Measurements from ENCODE around the gene RTN4RL1.

The RTN4RL1 gene

DNA sequence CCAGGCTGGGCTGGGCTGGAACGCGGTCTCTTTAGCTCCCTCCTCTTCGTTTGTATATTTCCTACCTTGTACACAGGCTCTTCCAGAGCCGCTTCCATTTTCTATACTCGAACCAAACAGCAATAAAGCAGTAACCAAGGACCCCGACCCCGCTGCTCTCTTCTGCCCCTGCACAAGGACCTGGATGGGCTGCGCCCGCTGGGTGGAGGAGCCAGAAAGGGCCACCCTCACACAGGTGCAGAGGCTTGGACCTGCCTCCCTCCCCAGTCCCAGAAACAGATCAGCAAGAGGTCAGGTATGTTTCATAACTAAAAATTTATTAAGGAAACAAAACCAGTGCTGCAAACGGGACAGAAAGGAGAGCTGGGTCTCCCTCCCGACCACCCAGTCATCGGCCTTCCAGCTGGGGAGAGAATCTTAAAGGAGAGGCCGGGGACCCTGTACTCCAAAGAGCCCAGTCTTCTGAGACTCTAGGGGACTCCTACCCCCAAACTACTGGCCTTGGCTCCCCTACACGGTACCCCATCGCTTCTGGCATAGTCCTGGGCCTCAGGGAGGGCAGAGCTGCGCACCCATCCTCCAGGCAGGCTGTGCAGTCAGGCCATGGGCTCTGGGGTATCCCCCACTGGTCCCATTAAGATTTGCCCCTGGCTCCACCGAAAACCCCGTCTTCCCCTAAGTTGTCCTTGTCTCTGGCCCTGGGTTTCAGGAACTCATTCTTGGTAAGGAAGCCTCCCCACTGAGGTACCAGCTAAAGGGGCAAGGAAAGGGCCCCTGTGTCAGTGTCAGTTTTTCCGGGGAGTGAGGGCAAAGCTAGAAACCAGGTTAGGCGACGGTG, 34.6 kb upstream of the RTN4RL1 start:
- TF ChIP-seq, protein P1, sequence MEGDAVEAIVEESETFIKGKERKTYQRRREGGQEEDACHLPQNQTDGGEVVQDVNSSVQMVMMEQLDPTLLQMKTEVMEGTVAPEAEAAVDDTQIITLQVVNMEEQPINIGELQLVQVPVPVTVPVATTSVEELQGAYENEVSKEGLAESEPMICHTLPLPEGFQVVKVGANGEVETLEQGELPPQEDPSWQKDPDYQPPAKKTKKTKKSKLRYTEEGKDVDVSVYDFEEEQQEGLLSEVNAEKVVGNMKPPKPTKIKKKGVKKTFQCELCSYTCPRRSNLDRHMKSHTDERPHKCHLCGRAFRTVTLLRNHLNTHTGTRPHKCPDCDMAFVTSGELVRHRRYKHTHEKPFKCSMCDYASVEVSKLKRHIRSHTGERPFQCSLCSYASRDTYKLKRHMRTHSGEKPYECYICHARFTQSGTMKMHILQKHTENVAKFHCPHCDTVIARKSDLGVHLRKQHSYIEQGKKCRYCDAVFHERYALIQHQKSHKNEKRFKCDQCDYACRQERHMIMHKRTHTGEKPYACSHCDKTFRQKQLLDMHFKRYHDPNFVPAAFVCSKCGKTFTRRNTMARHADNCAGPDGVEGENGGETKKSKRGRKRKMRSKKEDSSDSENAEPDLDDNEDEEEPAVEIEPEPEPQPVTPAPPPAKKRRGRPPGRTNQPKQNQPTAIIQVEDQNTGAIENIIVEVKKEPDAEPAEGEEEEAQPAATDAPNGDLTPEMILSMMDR (conservative IDR thresholded peaks at IDR 0.05; ENCODE audit: control insufficient read depth, insufficient read depth, low read depth, low read length) = no peak
- DNase-seq (ENCODE audit: low read depth) = no peak
- H3K4me3 ChIP-seq (ENCODE audit: control insufficient read depth, low read depth, low read length) = peak overlapping the region; percentile 33

DNA sequence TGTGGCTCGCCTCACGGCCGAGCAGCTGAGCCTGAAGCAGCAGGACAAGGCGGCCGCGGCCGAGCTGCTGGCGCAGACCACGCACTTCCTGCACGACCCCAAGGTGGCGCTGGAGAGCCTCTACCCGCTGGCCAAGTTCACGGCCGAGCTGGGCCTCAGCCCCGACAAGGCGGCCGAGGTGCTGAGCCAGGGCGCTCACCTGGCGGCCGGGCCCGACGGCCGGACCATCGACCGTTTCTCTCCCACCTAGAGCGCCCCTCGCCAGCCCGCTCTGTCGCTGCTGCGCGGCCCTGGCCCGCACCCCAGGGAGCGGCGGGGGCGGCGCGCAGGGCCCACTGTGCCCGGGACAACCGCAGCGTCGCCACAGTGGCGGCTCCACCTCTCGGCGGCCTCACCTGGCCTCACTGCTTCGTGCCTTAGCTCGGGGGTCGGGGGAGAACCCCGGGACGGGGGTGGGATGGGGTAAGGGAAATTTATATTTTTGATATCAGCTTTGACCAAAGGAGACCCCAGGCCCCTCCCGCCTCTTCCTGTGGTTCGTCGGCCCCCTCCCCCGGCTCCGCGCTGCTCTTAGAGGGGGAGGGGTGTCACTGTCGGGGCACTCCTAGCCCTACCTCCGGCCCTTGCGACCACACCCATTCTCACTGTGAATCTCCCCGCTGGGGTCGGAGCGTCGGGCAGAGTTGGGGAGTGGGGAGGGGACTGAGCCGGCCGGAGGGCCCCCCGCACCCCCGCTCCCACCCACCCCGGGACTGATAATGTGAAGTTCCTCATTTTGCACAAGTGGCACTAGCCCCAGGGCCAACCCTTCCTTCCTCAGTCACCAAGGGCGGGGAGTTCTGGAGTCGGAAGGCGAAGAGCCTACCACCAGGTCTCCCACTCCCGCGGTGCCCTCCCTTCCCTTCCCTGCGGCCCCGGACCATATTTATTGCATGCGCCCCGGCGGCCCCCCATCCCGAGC, 33.7 kb upstream of the RTN4RL1 start:
- peak; percentile 86 for DNase-seq (ENCODE audit: low read depth)
- H3K4me3 ChIP-seq (ENCODE audit: control insufficient read depth, low read depth, low read length) = peak overlapping the region; percentile 44
- TF ChIP-seq, protein P1 (conservative IDR thresholded peaks at IDR 0.05; ENCODE audit: control insufficient read depth, insufficient read depth, low read depth, low read length) = peak; percentile 60

DNA sequence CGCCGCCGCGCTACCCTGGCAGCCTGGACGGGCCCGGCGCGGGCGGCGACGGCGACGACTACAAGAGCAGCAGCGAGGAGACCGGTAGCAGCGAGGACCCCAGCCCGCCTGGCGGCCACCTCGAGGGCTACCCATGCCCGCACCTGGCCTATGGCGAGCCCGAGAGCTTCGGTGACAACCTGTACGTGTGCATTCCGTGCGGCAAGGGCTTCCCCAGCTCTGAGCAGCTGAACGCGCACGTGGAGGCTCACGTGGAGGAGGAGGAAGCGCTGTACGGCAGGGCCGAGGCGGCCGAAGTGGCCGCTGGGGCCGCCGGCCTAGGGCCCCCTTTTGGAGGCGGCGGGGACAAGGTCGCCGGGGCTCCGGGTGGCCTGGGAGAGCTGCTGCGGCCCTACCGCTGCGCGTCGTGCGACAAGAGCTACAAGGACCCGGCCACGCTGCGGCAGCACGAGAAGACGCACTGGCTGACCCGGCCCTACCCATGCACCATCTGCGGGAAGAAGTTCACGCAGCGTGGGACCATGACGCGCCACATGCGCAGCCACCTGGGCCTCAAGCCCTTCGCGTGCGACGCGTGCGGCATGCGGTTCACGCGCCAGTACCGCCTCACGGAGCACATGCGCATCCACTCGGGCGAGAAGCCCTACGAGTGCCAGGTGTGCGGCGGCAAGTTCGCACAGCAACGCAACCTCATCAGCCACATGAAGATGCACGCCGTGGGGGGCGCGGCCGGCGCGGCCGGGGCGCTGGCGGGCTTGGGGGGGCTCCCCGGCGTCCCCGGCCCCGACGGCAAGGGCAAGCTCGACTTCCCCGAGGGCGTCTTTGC, 32.8 kb upstream of the RTN4RL1 start:
- DNase-seq (ENCODE audit: low read depth) = no peak
- TF ChIP-seq, protein P1 (conservative IDR thresholded peaks at IDR 0.05; ENCODE audit: control insufficient read depth, insufficient read depth, low read depth, low read length) = no peak
- H3K4me3 ChIP-seq (ENCODE audit: control insufficient read depth, low read depth, low read length) = peak overlapping the region; percentile 44

DNA sequence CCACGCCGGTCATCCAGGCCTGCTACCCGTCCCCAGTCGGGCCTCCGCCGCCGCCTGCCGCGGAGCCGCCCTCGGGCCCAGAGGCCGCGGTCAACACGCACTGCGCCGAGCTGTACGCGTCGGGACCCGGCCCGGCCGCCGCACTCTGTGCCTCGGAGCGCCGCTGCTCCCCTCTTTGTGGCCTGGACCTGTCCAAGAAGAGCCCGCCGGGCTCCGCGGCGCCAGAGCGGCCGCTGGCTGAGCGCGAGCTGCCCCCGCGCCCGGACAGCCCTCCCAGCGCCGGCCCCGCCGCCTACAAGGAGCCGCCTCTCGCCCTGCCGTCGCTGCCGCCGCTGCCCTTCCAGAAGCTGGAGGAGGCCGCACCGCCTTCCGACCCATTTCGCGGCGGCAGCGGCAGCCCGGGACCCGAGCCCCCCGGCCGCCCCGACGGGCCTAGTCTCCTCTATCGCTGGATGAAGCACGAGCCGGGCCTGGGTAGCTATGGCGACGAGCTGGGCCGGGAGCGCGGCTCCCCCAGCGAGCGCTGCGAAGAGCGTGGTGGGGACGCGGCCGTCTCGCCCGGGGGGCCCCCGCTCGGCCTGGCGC, 32.1 kb upstream of the RTN4RL1 start:
- TF ChIP-seq, protein P1 (conservative IDR thresholded peaks at IDR 0.05; ENCODE audit: control insufficient read depth, insufficient read depth, low read depth, low read length) = no peak
- DNase-seq (ENCODE audit: low read depth) = no peak
- peak overlapping the region; percentile 20 for H3K4me3 ChIP-seq (ENCODE audit: control insufficient read depth, low read depth, low read length)

DNA sequence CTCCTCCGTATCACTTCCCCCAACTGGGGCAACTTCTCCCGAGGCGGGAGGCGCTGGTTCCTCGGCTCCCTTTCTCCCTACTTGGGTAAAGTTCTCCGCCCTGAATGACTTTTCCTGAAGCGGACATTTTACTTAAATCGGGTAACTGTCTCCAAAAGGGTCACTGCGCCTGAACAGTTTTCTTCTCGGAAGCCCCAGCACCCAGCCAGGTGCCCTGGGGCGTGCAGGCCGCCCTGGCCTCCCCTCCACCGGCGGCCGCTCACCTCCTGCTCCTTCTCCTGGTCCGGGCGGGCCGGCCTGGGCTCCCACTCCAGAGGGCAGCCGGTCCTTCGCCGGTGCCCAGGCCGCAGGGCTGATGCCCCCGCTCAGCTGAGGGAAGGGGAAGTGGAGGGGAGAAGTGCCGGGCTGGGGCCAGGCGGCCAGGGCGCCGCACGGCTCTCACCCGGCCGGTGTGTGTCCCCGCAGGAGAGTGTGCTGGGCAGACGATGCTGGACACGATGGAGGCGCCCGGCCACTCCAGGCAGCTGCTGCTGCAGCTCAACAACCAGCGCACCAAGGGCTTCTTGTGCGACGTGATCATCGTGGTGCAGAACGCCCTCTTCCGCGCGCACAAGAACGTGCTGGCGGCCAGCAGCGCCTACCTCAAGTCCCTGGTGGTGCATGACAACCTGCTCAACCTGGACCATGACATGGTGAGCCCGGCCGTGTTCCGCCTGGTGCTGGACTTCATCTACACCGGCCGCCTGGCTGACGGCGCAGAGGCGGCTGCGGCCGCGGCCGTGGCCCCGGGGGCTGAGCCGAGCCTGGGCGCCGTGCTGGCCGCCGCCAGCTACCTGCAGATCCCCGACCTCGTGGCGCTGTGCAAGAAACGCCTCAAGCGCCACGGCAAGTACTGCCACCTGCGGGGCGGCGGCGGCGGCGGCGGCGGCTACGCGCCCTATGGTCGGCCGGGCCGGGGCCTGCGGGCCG, 31.4 kb upstream of the RTN4RL1 start:
- peak overlapping the region; percentile 67 for H3K4me3 ChIP-seq (ENCODE audit: control insufficient read depth, low read depth, low read length)
- TF ChIP-seq, protein P1 (conservative IDR thresholded peaks at IDR 0.05; ENCODE audit: control insufficient read depth, insufficient read depth, low read depth, low read length) = no peak
- DNase-seq (ENCODE audit: low read depth) = no peak

Measured in fibroblast of mammary gland (primary cell).